SK-N-SH treated with all-trans-retinoic acid at 6 μM for 48 hours (cell line): ENCODE data around the gene SAFB2.

Experiments used
- ARNTL ChIP-seq: fragments of 450-650 bp; formaldehyde crosslinking; IDR thresholded peaks from 2 replicates; pipeline ENCODE4 v1.5.0; 2020; ENCODE audit warnings: low read depth, mild to moderate bottlenecking, moderate library complexity, borderline replicate concordance
- CSDC2 ChIP-seq: fragments of 250-450 bp; sonication (Bioruptor Pico); IDR thresholded peaks from 2 replicates; pipeline ENCODE4 v1.5.0; 2020; ENCODE audit warnings: mild to moderate bottlenecking, moderate library complexity
- CSRNP3 ChIP-seq: fragments of 250-450 bp; sonication (Bioruptor Pico); IDR thresholded peaks from 2 replicates; pipeline ENCODE4 v1.5.1; 2021; ENCODE audit warnings: mild to moderate bottlenecking, moderate library complexity
- ISL1 ChIP-seq: fragments of 250-450 bp; sonication (Bioruptor Pico); IDR thresholded peaks from 2 replicates; pipeline ENCODE4 v2.1.2; 2022; ENCODE audit warnings: mild to moderate bottlenecking, moderate library complexity
- PATZ1 ChIP-seq: fragments of 250-450 bp; sonication (Bioruptor Pico); IDR thresholded peaks from 2 replicates; pipeline ENCODE4 v1.8.0; 2020; ENCODE audit warnings: mild to moderate bottlenecking, moderate library complexity, borderline replicate concordance
- RARB ChIP-seq: fragments of 250-450 bp; sonication (Bioruptor Pico); IDR thresholded peaks from 2 replicates; pipeline ENCODE4 v1.8.0; 2021; ENCODE audit warnings: mild to moderate bottlenecking, moderate library complexity
- SNAI2 ChIP-seq: fragments of 250-450 bp; sonication (Bioruptor Pico); IDR thresholded peaks from 2 replicates; pipeline ENCODE4 v1.5.0; 2020; ENCODE audit warnings: mild to moderate bottlenecking, moderate library complexity
- ZC3H10 ChIP-seq: fragments of 250-450 bp; sonication (Bioruptor Pico); IDR thresholded peaks from 2 replicates; pipeline ENCODE4 v1.5.1; 2021; ENCODE audit warnings: mild to moderate bottlenecking, moderate library complexity
- ZFP3 ChIP-seq: fragments of 250-450 bp; sonication (Bioruptor Pico); IDR thresholded peaks from 2 replicates; pipeline ENCODE4 v1.5.0; 2020; ENCODE audit warnings: mild to moderate bottlenecking, moderate library complexity
- ZFP30 ChIP-seq: fragments of 450-650 bp; formaldehyde crosslinking; IDR thresholded peaks from 2 replicates; pipeline ENCODE4 v1.5.0; 2022; ENCODE audit warnings: mild to moderate bottlenecking, moderate library complexity
- ZNF70 ChIP-seq: fragments of 450-650 bp; formaldehyde crosslinking; IDR thresholded peaks from 2 replicates; pipeline ENCODE4 v1.5.0; 2020; ENCODE audit warnings: mild to moderate bottlenecking, moderate library complexity
- ZNF8 ChIP-seq: fragments of 450-650 bp; formaldehyde crosslinking; IDR thresholded peaks from 2 replicates; pipeline ENCODE4 v1.5.0; 2020; ENCODE audit warnings: mild to moderate bottlenecking, moderate library complexity

GRCh38 chr19:5547881-5548280 is 74.7 kb downstream of the SAFB2 start:
- no peak for TF ChIP-seq ZNF70 (CRISPR knock-in tag)
- no peak for TF ChIP-seq SNAI2
- no peak for TF ChIP-seq CSRNP3
- TF ChIP-seq ZNF8 (CRISPR knock-in tag): no peak
- no peak for TF ChIP-seq ZFP3
- no peak for TF ChIP-seq RARB (CRISPR knock-in tag)
- TF ChIP-seq ISL1 (CRISPR knock-in tag): no peak
- TF ChIP-seq CSDC2 (CRISPR knock-in tag): no peak
- no peak for TF ChIP-seq ZC3H10
- TF ChIP-seq PATZ1 (CRISPR knock-in tag): no peak
- no peak for TF ChIP-seq ZFP30 (CRISPR knock-in tag)
- no peak for TF ChIP-seq ARNTL
